ENCODE measurements around the gene SCN2A.
"Not testable (repeated sequence)": the region's sequence is repeated elsewhere in the genome, so short reads cannot be mapped to it uniquely, and the experiment has no call there.

The SCN2A gene

DNA sequence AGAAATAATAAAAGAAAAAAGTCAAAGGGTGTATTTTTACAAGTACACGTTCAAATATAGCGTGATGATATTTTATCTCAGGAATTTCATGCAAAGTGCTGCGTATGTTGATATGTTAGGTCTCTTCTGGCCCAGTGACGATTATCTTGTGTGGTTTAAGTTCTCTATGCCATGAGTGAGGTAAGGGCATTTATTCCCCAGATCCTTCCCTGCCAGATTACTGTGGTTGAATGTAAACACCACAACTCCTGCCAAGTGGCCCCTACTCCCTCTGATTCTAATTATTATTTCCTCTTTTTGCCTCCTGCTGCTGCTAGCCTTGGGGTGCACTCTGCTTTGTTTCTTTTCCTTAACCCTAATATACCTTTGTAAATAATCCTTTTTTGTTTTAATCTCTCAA is 12.2 kb downstream of the SCN2A start:
- in situ Hi-C loops (cut with HindIII; ENCODE audit: low sequenced_read_pairs): no loop called here

DNA sequence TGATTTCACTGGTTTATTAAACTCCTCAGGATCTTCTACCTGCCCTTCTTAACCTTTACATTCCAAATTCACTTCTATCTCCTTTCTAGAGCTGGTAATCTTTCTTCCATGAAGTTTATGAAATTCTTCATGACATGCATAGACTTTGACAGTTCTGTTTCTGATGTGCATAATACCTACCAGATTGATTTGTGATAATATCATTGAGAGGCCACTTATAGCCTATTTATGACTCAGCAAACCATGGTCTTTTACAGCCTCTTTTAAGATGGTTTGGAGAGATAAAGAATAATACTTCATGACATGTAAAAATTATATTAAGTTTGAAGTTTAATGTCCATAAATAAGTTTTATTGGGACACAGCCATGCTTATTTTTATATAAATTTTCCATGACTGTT is 14.0 kb downstream of the SCN2A start:
- in situ Hi-C loops (cut with HindIII; ENCODE audit: low sequenced_read_pairs): no loop called here

DNA sequence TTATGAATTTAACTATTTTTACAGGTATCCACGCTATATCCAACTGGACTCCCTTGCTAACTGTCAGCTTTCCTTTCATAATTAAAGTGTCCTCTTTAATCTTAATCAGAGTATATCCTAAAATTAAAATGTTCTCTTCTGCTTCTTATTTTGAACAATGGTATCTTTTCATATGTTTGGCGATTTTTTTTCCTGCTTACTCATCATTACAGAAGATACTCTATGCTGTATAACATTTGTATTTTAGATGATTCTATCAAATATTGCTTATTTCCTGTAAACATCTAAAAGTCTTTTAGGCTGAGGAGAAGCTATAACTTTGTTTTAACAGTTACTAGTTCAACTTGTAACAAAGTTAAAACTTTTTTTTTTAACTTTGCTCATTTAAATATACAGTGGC is 17.4 kb downstream of the SCN2A start:
- in situ Hi-C loops (cut with HindIII; ENCODE audit: low sequenced_read_pairs): no loop called here

DNA sequence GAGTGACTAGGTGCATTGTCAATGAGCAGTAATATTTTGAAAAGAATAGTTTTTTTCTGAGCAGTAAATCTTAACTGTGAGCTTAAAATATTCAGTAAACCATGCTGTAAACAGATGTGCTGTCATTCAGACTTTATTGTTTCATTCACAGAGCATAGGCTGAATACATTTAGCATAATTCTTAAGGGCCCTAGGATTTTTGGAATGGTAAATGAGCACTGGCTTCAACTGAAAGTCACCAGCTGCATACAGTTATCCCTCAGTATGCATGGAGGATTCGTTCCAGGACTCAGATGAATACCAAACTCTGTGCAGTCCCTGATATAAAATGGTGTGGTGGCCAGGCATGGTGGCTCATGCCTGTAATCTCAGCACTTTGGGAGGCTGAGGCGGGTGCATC is 21.1 kb downstream of the SCN2A start:
- in situ Hi-C loops (cut with HindIII; ENCODE audit: low sequenced_read_pairs): not testable (repeated sequence)

DNA sequence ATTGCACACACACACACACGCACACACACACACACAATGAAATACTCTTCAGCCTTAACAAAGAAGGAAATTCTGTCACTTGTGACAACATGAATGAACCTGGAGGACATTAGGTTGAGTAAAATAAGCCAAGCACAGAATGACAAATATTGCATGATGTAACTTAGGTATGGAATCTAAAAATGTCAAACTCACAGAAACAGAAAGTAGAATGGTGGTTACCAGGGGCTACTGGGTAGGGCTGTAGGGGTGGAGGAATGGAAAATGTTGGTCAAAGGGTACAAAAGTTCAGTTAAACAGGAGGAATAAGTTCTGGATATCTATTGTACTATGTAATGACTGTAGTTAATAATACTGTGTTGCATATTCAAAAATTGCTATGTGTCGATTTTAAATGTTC is 29.5 kb downstream of the SCN2A start:
- in situ Hi-C loops (cut with HindIII; ENCODE audit: low sequenced_read_pairs): no loop called here

DNA sequence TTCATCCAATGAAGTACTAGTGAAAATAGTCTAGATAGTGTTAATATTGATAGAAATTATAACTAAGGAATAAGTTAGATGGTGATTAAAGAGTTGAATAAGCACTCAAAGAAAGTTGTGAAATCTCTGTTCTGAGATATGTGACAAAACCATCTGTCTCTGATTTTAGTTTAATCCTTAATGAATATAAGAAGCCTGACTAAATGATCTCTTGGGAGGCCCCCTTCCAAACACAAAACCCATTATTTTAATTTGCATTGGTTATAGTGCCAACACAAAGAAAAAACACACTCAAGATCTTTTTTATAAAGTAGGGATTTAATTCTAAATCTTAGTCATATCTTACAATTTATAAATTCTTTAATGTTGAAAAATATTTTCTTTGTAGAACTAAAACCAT is 34.0 kb downstream of the SCN2A start:
- in situ Hi-C loops (cut with HindIII; ENCODE audit: low sequenced_read_pairs): no loop called here

DNA sequence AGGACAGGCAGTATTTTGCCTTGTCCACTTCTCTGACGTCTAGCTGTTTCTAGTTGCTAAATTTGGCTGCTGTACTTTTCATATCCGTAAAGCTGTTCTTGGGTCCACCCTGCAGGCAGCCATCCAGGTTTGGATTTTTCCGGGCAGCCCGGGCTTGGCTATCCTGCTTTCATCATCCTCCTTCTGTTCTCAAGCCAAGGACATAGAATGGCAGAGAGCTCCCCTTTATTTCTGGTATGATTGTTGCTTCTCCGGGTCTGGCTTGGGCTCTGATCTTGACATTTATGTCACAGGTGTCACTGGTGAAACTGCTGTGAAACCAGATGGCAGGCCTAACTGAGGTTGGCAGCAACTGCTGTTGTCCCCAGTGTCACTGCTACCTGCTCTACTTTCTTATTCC is 35.5 kb downstream of the SCN2A start:
- in situ Hi-C loops (cut with HindIII; ENCODE audit: low sequenced_read_pairs): no loop called here

DNA sequence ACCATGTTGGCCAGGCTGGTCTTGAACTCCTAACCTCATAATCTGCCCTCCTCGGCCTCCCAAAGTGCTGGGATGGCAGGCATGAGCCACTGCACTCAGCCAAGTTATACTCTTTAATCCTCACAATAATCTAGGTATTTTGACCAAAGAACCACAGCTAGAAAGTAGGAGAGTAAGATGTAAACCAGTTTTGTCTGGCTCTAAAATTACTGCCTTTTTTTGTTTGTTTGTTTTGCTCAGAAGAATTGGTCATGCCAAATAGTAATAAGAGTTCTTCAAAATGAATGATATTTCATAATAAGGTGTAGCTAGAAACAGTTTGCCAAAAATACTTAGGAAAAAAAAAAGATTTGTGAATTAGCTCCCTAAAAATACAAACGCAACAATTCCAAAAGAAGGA is 36.7 kb downstream of the SCN2A start:
- in situ Hi-C loops (cut with HindIII; ENCODE audit: low sequenced_read_pairs): no loop called here

DNA sequence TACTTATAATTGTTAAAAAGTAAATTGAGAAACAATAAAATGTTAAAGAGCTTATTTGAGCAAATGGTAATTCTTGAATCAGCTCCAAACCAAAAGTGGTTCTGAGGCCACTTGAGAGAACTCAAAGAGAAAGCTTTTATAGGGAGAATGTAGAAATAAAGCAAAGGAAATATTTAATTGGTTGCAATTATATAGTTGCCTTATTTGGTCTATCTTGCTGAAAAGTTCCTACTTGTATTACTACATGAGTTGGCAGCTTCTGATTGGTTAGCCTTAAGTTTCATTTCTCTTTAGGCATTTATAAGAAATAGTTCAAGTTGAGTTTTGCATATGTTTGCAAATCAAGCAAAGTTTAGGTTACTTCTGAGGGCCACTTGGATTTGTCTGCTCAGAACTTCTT is 38.1 kb downstream of the SCN2A start:
- in situ Hi-C loops (cut with HindIII; ENCODE audit: low sequenced_read_pairs): no loop called here

DNA sequence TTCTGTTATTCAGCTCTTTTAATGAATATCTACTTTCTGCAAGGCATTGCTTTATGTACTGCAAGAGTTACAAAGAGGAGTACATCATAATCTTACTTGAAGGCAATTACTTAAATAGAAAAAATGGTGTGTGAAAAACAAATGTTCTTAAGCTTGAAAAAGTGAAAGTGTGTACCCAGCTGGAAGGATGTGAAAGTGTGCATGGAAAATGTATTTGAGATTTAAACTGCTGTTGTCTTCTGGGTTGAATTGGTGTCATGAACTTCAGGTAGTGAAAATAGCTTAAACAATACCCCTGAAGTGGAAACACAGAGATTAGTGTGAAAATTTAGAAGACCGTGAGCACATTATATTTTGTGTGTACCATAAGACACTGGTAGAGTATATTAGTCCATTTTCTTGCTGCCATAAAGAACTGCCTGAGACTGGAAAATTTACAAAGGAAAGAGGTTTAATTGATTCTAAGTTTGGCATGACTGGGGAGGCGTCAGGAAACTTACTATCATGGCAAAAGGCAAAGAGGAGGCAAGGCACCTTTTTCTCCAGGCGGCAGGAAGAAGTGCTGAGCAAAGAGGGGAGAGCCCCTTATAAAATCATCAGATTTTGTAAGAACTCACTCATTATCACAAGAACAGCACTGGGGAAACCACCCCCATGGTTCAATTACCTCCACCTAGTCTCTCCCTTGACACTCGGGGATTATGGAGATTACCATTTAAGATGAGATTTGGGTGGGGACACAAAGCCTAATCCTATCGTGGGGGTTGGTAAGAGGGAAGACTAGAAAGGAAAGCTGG is 38.8 kb downstream of the SCN2A start:
- in situ Hi-C loops (cut with HindIII; ENCODE audit: low sequenced_read_pairs): no loop called here

DNA sequence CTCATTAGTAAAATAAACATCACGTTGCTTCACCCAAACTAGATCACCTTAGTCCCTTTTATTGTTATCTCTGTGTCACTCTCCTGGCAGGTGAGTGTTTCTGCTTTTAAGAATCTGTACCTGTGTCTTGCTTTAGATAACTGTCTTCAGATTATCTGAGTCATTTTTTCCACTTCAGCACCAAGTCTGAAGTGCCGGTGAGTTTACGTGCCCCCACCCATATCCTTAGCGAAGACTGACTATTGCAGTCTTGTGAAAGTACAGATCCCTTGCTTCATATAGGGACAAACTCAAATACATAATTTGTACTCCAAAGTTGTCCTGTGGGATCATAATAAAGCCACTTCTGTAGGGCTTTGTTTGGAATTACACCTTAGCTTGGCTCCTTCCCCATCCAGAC is 41.1 kb downstream of the SCN2A start:
- in situ Hi-C loops (cut with HindIII; ENCODE audit: low sequenced_read_pairs): no loop called here

DNA sequence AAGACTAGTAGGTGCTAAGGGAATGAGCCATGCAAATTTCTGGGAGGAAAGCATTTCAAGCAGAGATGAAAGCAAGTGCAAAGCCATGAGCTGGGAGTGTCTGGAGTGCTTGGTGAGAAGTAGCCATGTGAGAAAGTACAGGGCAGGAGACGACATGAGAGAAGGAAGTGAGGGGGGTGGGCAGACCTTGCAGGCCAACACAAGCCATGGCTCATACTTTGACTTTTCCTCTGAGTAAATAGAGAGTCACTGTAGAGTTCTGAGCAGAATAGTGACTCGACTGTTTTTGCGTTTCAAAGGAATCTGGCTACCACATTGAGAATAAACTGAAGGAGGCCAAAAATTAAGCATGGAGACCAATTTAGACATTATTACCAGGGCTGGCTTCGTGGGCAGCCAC is 42.2 kb downstream of the SCN2A start:
- in situ Hi-C loops (cut with HindIII; ENCODE audit: low sequenced_read_pairs): no loop called here

DNA sequence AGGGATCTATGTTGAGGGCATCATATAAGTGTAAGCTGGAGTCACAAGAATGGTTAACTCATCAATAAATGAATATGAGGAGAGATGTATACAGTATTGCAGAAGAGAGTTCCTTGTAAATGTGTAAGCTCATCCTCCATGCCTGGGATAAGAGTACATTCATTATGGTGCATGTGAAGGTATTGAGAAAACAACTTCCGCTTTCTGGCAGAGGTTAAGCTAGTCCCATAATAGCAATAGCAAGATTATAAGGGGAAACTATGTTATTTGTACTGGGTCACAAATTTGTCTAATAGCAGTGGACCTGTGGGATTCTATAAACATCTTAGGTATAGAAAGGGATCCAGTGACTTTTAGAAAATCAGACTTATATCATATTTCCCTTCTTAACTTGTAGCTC is 44.1 kb downstream of the SCN2A start:
- in situ Hi-C loops (cut with HindIII; ENCODE audit: low sequenced_read_pairs): no loop called here

DNA sequence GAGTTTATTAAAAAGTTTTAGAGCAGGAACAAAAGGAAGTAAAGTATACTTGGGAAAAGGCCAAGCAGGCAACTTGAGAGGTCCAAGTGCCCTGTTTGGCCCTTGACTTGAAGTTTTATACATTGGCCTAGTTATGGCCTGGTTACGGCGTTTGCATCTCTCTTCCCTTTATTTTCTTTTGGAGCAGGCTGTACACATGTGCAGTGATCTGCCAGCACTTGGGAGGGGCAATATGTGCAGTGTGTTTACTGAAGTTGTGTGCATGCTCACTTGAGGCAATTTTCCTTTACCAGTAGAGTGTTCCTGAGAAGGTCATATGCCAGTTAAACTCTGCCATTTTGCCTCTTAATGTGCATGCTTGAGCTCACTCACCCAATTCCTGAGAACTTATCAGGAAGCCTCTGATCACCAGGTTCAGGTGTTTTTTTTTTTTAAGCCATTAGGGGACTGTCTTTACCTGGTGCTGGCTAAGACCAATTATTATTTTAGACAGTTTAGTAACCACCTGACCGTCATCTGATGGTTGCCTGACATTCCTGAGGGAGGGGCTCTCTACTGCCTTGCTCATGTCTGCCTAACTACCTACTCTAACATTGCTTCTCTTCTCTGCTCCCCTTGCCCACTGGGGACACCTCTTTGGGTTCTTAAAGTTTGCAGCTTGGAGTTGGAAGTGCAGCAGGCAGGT is 48.0 kb downstream of the SCN2A start:
- in situ Hi-C loops (cut with HindIII; ENCODE audit: low sequenced_read_pairs): no loop called here

DNA sequence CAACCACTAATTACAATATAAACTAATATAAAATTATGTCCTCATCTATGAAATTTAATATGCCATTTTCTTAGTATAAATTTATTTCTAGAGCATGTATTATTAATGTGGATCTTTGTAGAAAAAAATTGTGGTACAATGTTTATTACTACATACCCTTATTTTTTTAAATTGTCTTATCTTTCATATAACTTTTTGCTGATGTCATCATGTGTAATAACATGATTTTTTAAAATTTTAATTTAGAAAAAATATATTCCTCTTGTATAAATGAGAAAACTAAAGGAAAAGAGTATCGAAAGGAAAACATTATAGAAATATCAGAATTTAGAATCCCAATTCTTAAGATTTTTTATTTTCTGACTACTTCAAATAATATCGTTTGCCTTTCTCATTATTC is 49.9 kb downstream of the SCN2A start:
- in situ Hi-C loops (cut with HindIII; ENCODE audit: low sequenced_read_pairs): no loop called here

DNA sequence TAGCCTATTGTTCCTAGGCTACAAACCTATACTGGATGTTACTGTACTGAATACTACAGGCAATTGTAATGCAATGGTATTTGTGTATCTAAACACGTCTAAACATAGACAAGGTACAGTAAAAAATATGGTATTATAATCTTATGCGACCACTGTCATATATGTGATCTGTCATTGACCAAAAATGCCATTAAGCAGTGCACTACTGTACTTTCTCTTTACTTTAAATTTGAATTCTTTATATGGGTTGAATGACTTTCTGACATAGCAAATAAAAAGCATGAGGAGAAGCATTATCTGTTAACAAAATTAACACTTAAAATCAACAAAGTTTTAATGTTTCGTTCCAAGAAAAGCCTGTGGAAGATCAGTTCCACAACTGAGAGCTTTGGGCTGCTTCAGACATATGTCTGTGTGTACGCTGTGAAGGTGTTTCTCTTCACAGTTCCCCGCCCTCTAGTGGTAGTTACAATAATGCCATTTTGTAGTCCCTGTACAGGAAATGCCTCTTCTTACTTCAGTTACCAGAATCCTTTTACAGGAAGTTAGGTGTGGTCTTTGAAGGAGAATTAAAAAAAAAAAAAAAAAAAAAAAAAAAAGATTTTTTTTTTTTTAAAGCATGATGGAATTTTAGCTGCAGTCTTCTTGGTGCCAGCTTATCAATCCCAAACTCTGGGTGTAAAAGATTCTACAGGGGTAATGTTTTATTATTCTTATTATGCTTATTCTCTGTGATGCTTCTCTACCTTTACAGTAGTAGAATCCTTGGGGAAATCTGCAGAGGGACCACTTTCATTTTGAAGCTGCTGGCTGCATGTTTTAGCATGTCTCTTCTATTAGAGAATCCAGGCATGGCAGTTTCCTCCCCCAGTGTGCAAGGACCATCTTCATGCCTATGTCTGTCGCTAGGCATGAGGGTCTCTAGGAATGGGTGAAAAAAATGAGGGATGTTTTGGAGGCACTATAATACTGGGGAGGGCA is 54.5 kb downstream of the SCN2A start:
- in situ Hi-C loops (cut with HindIII; ENCODE audit: low sequenced_read_pairs): no loop called here

DNA sequence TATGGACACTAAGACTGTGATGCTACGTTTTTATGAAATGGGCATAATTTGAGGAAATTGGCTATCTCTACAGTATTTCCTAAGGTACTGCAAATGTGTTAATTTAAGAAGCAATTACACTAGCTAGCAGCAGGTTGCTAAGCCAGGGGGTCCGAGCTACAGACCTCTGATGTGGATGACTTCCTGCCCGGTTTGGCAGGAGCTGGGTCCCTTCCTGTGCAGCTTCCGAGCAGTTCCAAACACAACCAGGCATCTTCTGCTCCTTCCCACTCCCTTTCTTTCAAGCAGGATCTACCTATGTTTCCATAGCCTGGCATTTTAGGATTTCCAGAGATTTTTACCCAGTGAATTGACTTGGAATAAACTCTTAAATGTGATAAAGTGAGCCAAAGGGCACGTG is 55.7 kb downstream of the SCN2A start:
- in situ Hi-C loops (cut with HindIII; ENCODE audit: low sequenced_read_pairs): no loop called here

DNA sequence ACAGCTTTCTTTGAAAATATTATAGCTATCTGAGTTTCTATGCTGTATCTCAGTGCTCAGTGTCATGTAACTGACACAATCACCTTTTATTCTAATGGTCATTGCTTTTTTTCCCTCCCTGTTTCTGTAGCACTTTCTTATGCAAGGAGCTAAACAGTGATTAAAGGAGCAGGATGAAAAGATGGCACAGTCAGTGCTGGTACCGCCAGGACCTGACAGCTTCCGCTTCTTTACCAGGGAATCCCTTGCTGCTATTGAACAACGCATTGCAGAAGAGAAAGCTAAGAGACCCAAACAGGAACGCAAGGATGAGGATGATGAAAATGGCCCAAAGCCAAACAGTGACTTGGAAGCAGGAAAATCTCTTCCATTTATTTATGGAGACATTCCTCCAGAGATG is 56.4 kb downstream of the SCN2A start:
- in situ Hi-C loops (cut with HindIII; ENCODE audit: low sequenced_read_pairs): no loop called here

DNA sequence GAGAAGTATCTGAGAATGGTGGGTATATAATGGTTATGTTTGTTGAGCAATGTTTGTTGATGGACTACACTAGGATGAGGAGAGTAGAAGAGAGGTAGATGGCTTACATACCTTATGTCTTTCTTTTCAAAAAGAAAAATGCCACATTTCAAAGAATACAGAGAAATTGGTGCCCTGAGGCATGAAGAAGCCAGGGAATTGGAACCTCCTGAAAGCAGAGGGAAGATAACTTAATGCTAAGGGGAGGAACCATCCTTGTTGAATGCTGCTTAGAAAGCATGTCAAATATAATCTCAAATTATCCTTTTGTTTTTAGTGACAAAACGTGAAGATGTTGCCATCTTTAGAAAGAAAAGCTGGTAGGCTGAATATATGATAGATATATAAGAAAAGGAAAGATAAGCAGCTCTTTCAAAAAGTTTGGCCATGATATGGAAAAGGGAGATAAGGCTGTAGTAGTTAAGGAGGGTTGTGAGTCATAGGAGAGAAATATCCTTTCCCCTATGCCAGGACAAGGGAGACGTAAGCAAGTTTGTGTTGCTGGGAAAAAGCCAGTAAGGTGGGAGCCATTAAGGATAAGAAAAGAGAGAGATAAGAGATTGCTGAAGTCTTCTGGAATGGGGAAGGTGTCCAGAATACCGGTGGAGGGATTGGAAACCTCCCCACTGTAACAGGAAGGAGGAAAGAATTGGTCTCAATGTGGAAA is 66.3 kb downstream of the SCN2A start:
- in situ Hi-C loops (cut with HindIII; ENCODE audit: low sequenced_read_pairs): no loop called here

DNA sequence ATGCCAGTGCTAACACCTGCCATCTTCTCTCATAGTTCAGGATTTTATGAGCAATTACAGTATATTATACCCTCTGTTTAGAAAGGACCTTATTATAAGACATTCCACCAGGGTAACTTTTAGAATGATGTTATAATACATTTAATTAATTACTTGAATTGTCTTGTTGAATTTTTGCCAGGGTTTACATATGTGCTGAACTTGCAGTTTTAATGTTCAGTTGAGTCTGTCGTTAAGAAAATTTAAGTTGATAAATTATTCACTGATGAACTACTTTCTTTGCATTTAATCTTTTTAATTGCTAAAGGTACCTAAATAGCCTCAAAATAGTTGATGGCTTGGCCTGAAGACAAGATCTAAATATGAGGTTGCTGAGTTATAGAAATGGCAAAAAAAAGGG is 68.1 kb downstream of the SCN2A start:
- in situ Hi-C loops (cut with HindIII; ENCODE audit: low sequenced_read_pairs): no loop called here

DNA sequence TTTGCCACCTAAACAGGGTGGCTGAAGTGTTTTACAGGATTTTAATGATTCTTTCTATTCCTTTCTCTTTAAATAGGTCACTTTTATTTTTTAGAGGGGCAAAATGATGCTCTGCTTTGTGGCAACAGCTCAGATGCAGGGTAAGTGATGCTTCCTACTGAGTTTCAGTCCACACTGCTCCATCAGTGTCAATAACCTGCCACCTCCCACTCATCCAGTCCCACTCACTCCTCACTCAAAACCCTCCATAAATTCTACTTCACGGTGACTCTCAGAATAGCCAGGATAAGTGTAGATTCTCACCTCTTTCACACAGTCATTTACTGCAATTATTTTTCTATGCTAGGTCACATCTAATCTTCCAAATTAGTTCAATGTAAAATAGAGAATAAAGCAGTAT is 72.7 kb downstream of the SCN2A start:
- in situ Hi-C loops (cut with HindIII; ENCODE audit: low sequenced_read_pairs): no loop called here
